ENCODE data around the gene SCN11A. TPM values are rescaled to one million over a fixed set of nuclear protein-coding genes. Genes with fewer than 3 reads are reported as not detected.
A peak's percentile ranks its signal among the peaks of the same experiment; 100 is the strongest.

Gene SCN11A
- total RNA-seq, 1 donor = under 0.01 TPM

- no peak for DNase-seq (ENCODE audit: low read depth)
- H3K4me3 ChIP-seq (ENCODE audit: low read depth, low read length) = no peak overlapping the region
- no peak for TF ChIP-seq CTCF (IDR thresholded peaks at IDR 0.05; ENCODE audit: insufficient read depth, low read length)
Measured at GRCh38 chr3:39097716-39098472, 46.1 kb upstream of the SCN11A start.

- no peak overlapping the region for H3K4me3 ChIP-seq (ENCODE audit: low read depth, low read length)
- TF ChIP-seq CTCF (IDR thresholded peaks at IDR 0.05; ENCODE audit: insufficient read depth, low read length) = no peak
- DNase-seq (ENCODE audit: low read depth) = peak; percentile 4
Measured at GRCh38 chr3:39096775-39097174, 45.0 kb upstream of the SCN11A start.

- no peak for DNase-seq (ENCODE audit: low read depth)
- no peak for TF ChIP-seq CTCF (IDR thresholded peaks at IDR 0.05; ENCODE audit: insufficient read depth, low read length)
- H3K4me3 ChIP-seq (ENCODE audit: low read depth, low read length) = no peak overlapping the region
Measured at GRCh38 chr3:39095778-39096177, 44.0 kb upstream of the SCN11A start.

GRCh38 chr3:39094851-39095677 lies 43.3 kb upstream of the SCN11A start:
- H3K4me3 ChIP-seq (ENCODE audit: low read depth, low read length) = no peak overlapping the region
- TF ChIP-seq CTCF (IDR thresholded peaks at IDR 0.05; ENCODE audit: insufficient read depth, low read length) = no peak
- no peak for DNase-seq (ENCODE audit: low read depth)

- TF ChIP-seq CTCF (IDR thresholded peaks at IDR 0.05; ENCODE audit: insufficient read depth, low read length) = no peak
- peak; percentile 6 for DNase-seq (ENCODE audit: low read depth)
- H3K4me3 ChIP-seq (ENCODE audit: low read depth, low read length) = no peak overlapping the region
Measured at GRCh38 chr3:39090922-39091321, 39.2 kb upstream of the SCN11A start.

GRCh38 chr3:39088889-39089288 lies 37.1 kb upstream of the SCN11A start:
- TF ChIP-seq CTCF (IDR thresholded peaks at IDR 0.05; ENCODE audit: insufficient read depth, low read length) = no peak
- no peak overlapping the region for H3K4me3 ChIP-seq (ENCODE audit: low read depth, low read length)
- no peak for DNase-seq (ENCODE audit: low read depth)

Data from fibroblast of the aortic adventitia (primary cell).